Stimulated activated CD4-positive, alpha-beta T cell treated with anti-CD3 and anti-CD28 coated beads, TNF-alpha, amount 100 ng/mL, for 1 hour (primary cell): ENCODE results near the gene ST8SIA3.

Experiments used
- DNase-seq, 3 donors: peaks; one replicate each; pipeline ENCODE4 v3.0.0-alpha.2; 2020; ENCODE audit warnings: low read depth in 3 of 3, low spot score in 1 of 3

Gene ST8SIA3

DNA sequence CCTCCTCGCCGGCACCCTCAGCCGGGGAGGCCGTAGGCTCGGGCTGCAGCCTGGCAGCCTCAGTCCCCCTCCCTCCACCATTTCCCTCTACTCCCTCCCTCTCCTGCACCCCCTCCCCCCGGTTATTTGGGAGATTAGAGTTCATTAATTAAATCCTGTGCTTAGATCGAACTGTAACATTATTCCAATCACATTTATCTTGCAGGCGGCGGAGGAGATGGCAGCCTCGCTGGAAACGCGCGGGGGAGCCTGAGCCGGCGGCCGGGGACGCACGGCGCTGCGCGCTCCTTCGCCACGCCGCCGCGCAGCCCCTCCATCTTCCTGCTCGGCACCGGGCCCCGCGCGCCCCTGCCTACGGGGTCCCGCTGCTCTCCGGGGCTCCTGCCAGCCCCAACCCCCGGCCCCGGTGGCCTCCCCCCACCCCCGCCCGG lies at the start of gene ST8SIA3:
TSS of gene ST8SIA3 (plus strand) at position 287 of the 431 bp plus-strand sequence. CDS start 290 bp downstream, outside the sequence.
- no peak for DNase-seq

GRCh38 chr18:57311472-57311871 lies 40.9 kb upstream of the ST8SIA3 start:
- no peak for DNase-seq

DNA sequence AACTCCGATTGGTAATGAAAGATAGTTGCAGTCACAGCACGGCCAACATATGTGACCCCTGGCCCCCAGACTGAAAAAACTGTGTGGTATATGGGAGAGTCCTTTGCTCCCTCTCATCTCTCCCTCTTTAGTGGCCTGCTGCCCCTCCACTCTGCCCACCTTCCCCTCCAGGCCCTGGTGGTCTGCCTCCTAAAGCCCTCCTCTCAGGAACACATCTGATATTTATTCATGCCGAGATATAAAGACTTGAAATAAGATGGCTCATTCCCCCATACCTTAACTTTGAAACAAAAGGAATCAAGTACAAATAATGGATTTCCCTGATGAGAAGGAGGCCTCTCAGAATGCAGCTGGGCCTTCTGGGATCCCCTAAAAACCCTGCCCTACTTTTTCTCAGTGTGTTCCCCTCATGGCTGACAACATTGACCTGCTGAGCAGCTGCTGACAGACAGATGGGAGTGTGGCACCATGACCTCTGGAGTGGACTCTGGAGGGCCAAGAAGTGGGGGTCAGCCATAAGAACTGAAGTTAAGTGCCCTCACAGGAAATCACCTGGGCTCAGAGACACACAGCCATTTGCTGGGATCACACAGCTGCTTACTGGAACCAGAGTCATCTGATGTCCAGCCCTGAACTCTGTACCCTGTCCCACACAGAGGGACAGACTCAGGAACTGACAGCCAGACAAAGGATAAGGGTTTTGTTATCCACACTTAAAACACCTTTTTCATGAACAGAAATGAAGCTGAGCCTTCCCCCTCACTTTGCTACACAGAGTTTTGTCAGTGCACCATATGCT lies 39.8 kb upstream of the ST8SIA3 start:
- no peak for DNase-seq

GRCh38 chr18:57320603-57321002 lies 31.8 kb upstream of the ST8SIA3 start:
- DNase-seq: no peak

- no peak for DNase-seq
Observed at GRCh38 chr18:57325491-57326166, 26.7 kb upstream of the ST8SIA3 start.

- DNase-seq: no peak
Observed at GRCh38 chr18:57326718-57327323, 25.5 kb upstream of the ST8SIA3 start.

- DNase-seq: no peak
Observed at GRCh38 chr18:57328665-57329064, 23.7 kb upstream of the ST8SIA3 start.

DNA sequence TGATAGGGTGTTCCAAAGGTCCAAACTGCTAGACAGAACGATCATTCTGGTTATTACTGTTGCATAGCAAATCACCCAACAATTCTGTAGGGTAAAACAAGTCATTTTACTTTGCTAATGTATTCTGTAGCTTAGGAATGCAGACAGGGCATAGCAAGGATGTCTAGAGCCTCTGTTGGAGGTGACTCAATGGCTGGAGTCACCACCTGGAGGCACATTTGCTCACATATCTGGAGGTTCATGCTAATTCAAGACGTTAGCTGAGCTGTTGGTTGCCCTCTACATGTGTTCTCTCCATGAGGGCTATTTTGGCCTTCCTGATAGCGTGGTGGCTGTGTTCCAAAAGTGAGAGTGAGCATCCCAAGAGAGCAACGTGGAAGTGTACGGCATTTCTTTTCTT lies 22.5 kb upstream of the ST8SIA3 start:
- DNase-seq: no peak

GRCh38 chr18:57331718-57332117 lies 20.6 kb upstream of the ST8SIA3 start:
- no peak for DNase-seq

GRCh38 chr18:57333940-57334339 lies 18.4 kb upstream of the ST8SIA3 start:
- no peak for DNase-seq

GRCh38 chr18:57334383-57334782 lies 18.0 kb upstream of the ST8SIA3 start:
- DNase-seq: no peak

DNA sequence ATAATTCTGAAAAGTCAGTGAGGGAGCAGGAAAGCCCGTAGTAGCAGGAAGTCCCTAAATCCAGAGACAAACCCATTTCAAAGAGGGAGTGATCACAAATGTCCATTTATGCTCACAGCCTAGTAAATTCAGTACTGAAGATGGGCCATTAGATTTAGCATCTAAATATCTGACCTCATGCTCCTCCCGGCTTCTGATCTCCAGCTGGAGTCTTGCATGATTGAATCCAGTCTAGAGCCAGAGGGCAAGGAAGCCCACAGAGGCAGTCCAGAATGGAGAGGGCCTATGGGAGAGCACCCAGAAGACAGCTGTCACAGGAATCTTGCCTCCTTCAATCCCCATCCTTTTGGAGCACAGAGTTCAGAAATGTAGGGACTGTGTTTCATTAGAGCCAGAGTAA lies 16.0 kb upstream of the ST8SIA3 start:
- no peak for DNase-seq

DNA sequence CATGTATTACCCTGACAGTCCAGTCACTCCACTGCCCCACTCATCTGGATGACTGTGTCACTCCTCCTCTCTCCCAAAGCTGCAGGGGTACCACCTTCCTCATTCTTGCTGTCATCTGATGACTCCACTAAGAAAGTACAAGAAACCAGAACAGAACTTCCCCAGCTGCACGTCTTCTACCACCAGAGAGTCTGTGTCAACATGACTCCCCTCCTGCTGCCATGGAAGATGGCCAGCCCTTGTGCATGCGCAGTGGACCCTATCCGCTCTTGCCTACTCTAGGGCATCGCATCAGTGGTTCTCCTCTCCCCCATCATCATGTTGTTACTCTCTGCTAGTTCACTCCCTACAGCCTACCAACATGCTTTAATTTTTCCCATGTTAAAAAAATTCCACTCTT lies 14.5 kb upstream of the ST8SIA3 start:
- DNase-seq: no peak

DNA sequence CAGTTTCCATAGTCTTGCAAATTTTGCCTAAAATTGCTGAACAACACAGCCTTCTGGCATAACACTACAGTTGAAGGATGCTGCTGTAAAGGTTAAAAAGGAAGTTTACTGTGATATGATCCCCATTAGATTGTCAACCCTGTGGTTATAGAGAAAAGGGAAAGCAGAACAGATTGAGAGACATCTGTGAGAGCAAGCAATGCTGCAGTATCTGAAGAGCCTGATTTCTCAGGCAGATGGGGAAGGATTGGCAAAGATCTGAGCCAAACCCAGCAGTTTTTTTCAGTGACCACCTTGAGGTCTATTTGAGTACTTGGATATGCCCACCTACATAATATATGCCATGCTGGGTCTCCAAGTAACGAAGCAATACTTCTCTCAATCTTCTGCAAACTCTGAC lies 8.5 kb upstream of the ST8SIA3 start:
- DNase-seq: no peak

GRCh38 chr18:57346876-57347275 lies 5.5 kb upstream of the ST8SIA3 start:
- no peak for DNase-seq

DNA sequence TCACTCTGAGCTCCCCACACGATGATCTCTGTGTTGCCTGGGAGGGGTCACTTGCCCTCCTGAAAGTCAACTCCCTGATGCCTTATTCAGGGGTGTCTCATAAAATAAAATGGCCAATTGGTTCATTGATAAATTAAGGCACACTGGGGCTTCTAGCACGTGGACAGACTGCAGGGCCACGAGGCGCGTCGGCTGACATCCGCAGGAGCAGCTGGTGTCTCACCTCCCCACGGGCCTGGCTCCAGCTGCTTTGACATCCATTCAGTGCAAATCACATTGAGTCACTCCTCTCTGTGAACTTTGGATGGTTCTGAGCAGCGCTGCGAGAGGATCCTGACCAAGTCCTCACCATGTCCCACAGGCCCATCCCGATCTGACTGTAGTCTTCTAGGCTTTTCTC lies 4.6 kb upstream of the ST8SIA3 start:
- DNase-seq: no peak

DNA sequence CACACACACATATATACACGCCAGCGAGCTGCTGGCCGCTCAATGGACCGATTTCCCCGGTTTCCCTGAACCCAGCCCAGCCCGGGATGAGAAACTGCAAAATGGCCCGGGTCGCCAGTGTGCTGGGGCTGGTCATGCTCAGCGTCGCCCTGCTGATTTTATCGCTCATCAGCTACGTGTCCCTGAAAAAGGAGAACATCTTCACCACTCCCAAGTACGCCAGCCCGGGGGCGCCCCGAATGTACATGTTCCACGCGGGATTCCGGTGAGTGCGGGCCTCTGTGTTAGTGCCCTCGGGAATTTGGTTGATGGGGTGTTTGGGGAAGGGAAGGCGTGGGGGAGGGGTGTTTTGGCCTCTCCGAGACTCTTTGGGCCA lies 392 bp downstream of the ST8SIA3 start:
- no peak for DNase-seq

DNA sequence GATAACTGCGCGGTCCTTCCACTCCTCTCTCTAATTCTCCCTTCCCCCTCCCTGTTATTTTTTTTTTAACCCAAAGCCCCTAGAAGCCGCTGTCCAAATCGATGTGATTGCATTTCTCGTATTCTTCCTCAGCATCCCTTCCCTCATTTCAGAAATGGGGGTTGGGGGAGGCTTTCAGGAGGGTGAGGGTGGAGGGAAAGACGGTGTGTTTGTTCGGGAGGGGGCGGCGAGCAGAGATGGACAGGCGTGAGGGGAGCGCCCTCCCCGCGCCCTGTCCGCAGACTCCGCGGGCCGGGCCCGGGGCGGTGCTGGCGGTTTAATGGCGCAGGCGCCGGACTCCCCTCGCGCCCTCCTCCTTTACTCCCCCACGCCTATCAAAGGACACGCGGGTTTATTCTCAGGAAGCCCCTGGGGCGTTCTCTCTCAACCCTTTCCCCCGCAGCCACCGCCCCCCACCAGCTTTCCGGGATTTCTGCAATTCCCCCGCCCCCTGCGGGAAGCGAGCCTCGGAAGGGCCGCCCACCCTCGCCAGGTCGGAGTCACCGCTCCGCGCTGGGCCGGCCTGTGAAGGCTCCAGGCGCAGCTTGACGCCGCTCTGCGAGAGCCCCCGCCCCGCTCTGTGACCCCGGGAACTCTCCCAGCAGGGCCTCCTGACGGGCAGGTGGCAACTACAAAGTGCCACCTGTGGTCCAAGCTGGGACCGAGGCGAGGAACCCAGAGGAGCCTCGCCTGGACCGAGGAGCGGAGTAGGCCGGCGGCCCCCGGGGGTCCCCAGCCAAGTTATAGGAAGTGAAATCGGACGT lies 981 bp downstream of the ST8SIA3 start:
- no peak for DNase-seq

GRCh38 chr18:57353940-57354461 lies 1.6 kb downstream of the ST8SIA3 start:
- DNase-seq: no peak

- no peak for DNase-seq
Observed at GRCh38 chr18:57359433-57359832, 7.1 kb downstream of the ST8SIA3 start.

- DNase-seq: no peak
Observed at GRCh38 chr18:57362714-57363113, 10.4 kb downstream of the ST8SIA3 start.
